Tibial nerve (tissue), 4 donors: ENCODE data around the gene JAKMIP2. TPM values are rescaled to one million over a fixed set of nuclear protein-coding genes. Genes with fewer than 3 reads are reported as not detected.

ENCODE experiments used
- DNase-seq, 2 donors: peaks; one replicate each; pipeline ENCODE4 v3.0.0-alpha.2; 2019; ENCODE audit warnings: low spot score in 2 of 2
- H3K27ac ChIP-seq, 4 donors: fragments of 200-600 bp; sonication (generic) in 3 of 4; one replicate each; pipeline ENCODE4 v1.5.1; 2017 to 2019; ENCODE audit warnings: mild to moderate bottlenecking in 1 of 4
- H3K27me3 ChIP-seq, 2 donors: fragments of 200-600 bp; sonication (generic) in 1 of 2; one replicate each; pipeline versions ENCODE4 v1.5.1 to v1.6.0; 2017 to 2019
- H3K36me3 ChIP-seq, 3 donors: fragments of 200-600 bp; sonication (generic); one replicate each; pipeline ENCODE4 v1.5.1; 2018 to 2019
- H3K4me1 ChIP-seq, 4 donors: fragments of 200-600 bp; sonication (generic) in 3 of 4; one replicate each; pipeline ENCODE4 v1.5.1; 2017 to 2019
- H3K4me3 ChIP-seq, 4 donors: fragments of 200-600 bp; sonication (generic) in 3 of 4; one replicate each; pipeline ENCODE4 v1.5.1; 2017 to 2019; ENCODE audit warnings: mild to moderate bottlenecking in 1 of 4, moderate library complexity in 1 of 4
- H3K9me3 ChIP-seq, 4 donors: fragments of 200-600 bp; sonication (generic) in 3 of 4; one replicate each; pipeline ENCODE4 v1.5.1; 2017 to 2019
- CTCF ChIP-seq, 5 experiments: fragments of 200-600 bp in 3 of 5; fragments of 450-650 bp in 2 of 5; sonication (generic) in 3 of 5; IDR thresholded peaks; one replicate each; pipeline ENCODE4 v1.5.1; 2016 to 2019; ENCODE audit warnings: antibody characterized with exemption in 5 of 5, mild to moderate bottlenecking in 3 of 5, moderate library complexity in 2 of 5
- EP300 ChIP-seq, 2 donors: sonication (generic); formaldehyde crosslinking; IDR thresholded peaks; one replicate each; pipeline ENCODE4 v1.6.1; 2017; ENCODE audit warnings: antibody characterized with exemption in 2 of 2, mild to moderate bottlenecking in 1 of 2
- POLR2A ChIP-seq, 2 donors: fragments of 450-650 bp; IDR thresholded peaks; one replicate each; pipeline ENCODE4 v1.6.1; 2017; ENCODE audit warnings: antibody characterized with exemption in 2 of 2, mild to moderate bottlenecking in 2 of 2, moderate library complexity in 2 of 2
- WGBS, 2 donors: methylation state at CpG; one replicate each; pipeline ENCODE4 v1.1.5; 2018; 5-methylcytosine and 5-hydroxymethylcytosine counted together
- total RNA-seq, 4 donors: library from RNA; depleted of rRNA; stranded (reverse); fragments of >200 nt; gene quantifications; one replicate each; pipeline ENCODE4 v1.1.0, GENCODE V29; 2016

The JAKMIP2 gene
- total RNA-seq, 4 donors from 2014 or later, result 7.2 to 22.7 (median 13.5) TPM

GRCh38 chr5:147713550-147714295 is 68.8 kb downstream of the JAKMIP2 start:
- DNase-seq, result no peak
- no peak overlapping the region for H3K4me3 ChIP-seq
- no peaks in the 10 kb centered on the region for H3K36me3 ChIP-seq
- TF ChIP-seq EP300 (IDR thresholded peaks at IDR 0.05) (no peak), CTCF (IDR thresholded peaks at IDR 0.05) (no peak), POLR2A (IDR thresholded peaks at IDR 0.05) (no peak)
- H3K27ac ChIP-seq, result no peak overlapping the region
- WGBS, 2 donors, result 66 to 70% methylated on average over 5 of the region's 5 CpGs
- peaks cover 0 to 9% (median 0%) of the 10 kb centered on the region in 4 donors for H3K4me1 ChIP-seq
- no peaks in the 10 kb centered on the region for H3K27me3 ChIP-seq
- H3K9me3 ChIP-seq, result no peaks in the 10 kb centered on the region

GRCh38 chr5:147712598-147712997 is 69.9 kb downstream of the JAKMIP2 start:
- H3K4me1 ChIP-seq, result peaks cover 0 to 9% (median 0%) of the 10 kb centered on the region in 4 donors
- H3K9me3 ChIP-seq, result no peaks in the 10 kb centered on the region
- no peak for DNase-seq
- WGBS, 2 donors, result 30 to 37% methylated on average over 4 of the region's 4 CpGs
- no peak for TF ChIP-seq CTCF (IDR thresholded peaks at IDR 0.05)
- no peak for TF ChIP-seq EP300 (IDR thresholded peaks at IDR 0.05)
- no peak for TF ChIP-seq POLR2A (IDR thresholded peaks at IDR 0.05)
- H3K36me3 ChIP-seq, result no peaks in the 10 kb centered on the region
- no peak overlapping the region for H3K27ac ChIP-seq
- no peaks in the 10 kb centered on the region for H3K27me3 ChIP-seq
- H3K4me3 ChIP-seq, result no peak overlapping the region

GRCh38 chr5:147712019-147712418 is 70.5 kb downstream of the JAKMIP2 start:
- no peaks in the 10 kb centered on the region for H3K9me3 ChIP-seq
- peaks cover 0 to 9% (median 0%) of the 10 kb centered on the region in 4 donors for H3K4me1 ChIP-seq
- no peak overlapping the region for H3K4me3 ChIP-seq
- no peak for DNase-seq
- 87 to 89% methylated on average over 3 of the region's 3 CpGs for WGBS, 2 donors
- H3K27ac ChIP-seq, result no peak overlapping the region
- no peaks in the 10 kb centered on the region for H3K36me3 ChIP-seq
- H3K27me3 ChIP-seq, result no peaks in the 10 kb centered on the region
- TF ChIP-seq POLR2A (IDR thresholded peaks at IDR 0.05) (no peak), CTCF (IDR thresholded peaks at IDR 0.05) (no peak), EP300 (IDR thresholded peaks at IDR 0.05) (no peak)

GRCh38 chr5:147711019-147711418 is 71.5 kb downstream of the JAKMIP2 start:
- Histone ChIP-seq H3K9me3 (no peaks in the 10 kb centered on the region), H3K27ac (no peak overlapping the region), H3K36me3 (no peaks in the 10 kb centered on the region), H3K4me3 (no peak overlapping the region), H3K27me3 (no peaks in the 10 kb centered on the region), H3K4me1 (peaks cover 0 to 9% (median 0%) of the 10 kb centered on the region in 4 donors)
- TF ChIP-seq CTCF (IDR thresholded peaks at IDR 0.05) (no peak), EP300 (IDR thresholded peaks at IDR 0.05) (no peak), POLR2A (IDR thresholded peaks at IDR 0.05) (no peak)
- 22 to 23% methylated on average over 1 of the region's 1 CpG for WGBS, 2 donors
- DNase-seq, result no peak

GRCh38 chr5:147708708-147709107 is 73.8 kb downstream of the JAKMIP2 start:
- Histone ChIP-seq H3K4me3 (no peak overlapping the region), H3K27me3 (no peaks in the 10 kb centered on the region), H3K27ac (no peak overlapping the region), H3K36me3 (no peaks in the 10 kb centered on the region), H3K4me1 (peaks cover 0 to 9% (median 0%) of the 10 kb centered on the region in 4 donors), H3K9me3 (no peaks in the 10 kb centered on the region)
- TF ChIP-seq CTCF (IDR thresholded peaks at IDR 0.05) (no peak), EP300 (IDR thresholded peaks at IDR 0.05) (no peak), POLR2A (IDR thresholded peaks at IDR 0.05) (no peak)
- no peak for DNase-seq
- WGBS, 2 donors, result 74 to 80% methylated on average over 2 of the region's 2 CpGs
